ENCODE data around the gene PIGS.

The PIGS gene

GRCh38 chr17:28536532-28537218 is 34.6 kb downstream of the PIGS start:
- no peak for DNase-seq

GRCh38 chr17:28534740-28535375 is 36.5 kb downstream of the PIGS start:
- no peak for TF ChIP-seq CTCF (IDR thresholded peaks at IDR 0.05; ENCODE audit: low read depth, low read length, missing control alignments)

More at GRCh38 chr17:28536532-28537218, 34.6 kb downstream of the PIGS start:
- in situ Hi-C loops (cut with HindIII; ENCODE audit: low pct_ligation_motif_present, low sequenced_read_pairs), result no loop called here
- no peak overlapping the region for H3K4me3 ChIP-seq (ENCODE audit: low read depth, low read length)
- no peak for TF ChIP-seq CTCF (IDR thresholded peaks at IDR 0.05; ENCODE audit: low read depth, low read length, missing control alignments)
- H3K27me3 ChIP-seq (replicated peaks), result no peaks in the 10 kb centered on the region
- H3K27ac ChIP-seq, result no peak overlapping the region
- no peaks in the 10 kb centered on the region for H3K36me3 ChIP-seq (replicated peaks)

GRCh38 chr17:28533091-28533807 is 38.1 kb downstream of the PIGS start:
- H3K27ac ChIP-seq, result no peak overlapping the region
- no peak overlapping the region for H3K4me3 ChIP-seq (ENCODE audit: low read depth, low read length)
- DNase-seq, result no peak
- no peaks in the 10 kb centered on the region for H3K36me3 ChIP-seq (replicated peaks)
- in situ Hi-C loops (cut with HindIII; ENCODE audit: low pct_ligation_motif_present, low sequenced_read_pairs), result no loop called here
- no peaks in the 10 kb centered on the region for H3K27me3 ChIP-seq (replicated peaks)
- TF ChIP-seq CTCF (IDR thresholded peaks at IDR 0.05; ENCODE audit: low read depth, low read length, missing control alignments), result no peak

More at GRCh38 chr17:28534740-28535375, 36.5 kb downstream of the PIGS start:
- Histone ChIP-seq H3K4me3 (ENCODE audit: low read depth, low read length) (no peak overlapping the region), H3K27ac (no peak overlapping the region), H3K36me3 (replicated peaks) (no peaks in the 10 kb centered on the region), H3K27me3 (replicated peaks) (no peaks in the 10 kb centered on the region)
- no peak for DNase-seq
- in situ Hi-C loops (cut with HindIII; ENCODE audit: low pct_ligation_motif_present, low sequenced_read_pairs), result no loop called here

GRCh38 chr17:28532050-28532960 is 39.0 kb downstream of the PIGS start:
- no peak overlapping the region for H3K27ac ChIP-seq
- in situ Hi-C loops (cut with HindIII; ENCODE audit: low pct_ligation_motif_present, low sequenced_read_pairs), result no loop called here
- TF ChIP-seq CTCF (IDR thresholded peaks at IDR 0.05; ENCODE audit: low read depth, low read length, missing control alignments), result no peak

GRCh38 chr17:28530926-28531325 is 40.4 kb downstream of the PIGS start:
- no peak for TF ChIP-seq CTCF (IDR thresholded peaks at IDR 0.05; ENCODE audit: low read depth, low read length, missing control alignments)
- Histone ChIP-seq H3K4me3 (ENCODE audit: low read depth, low read length) (no peak overlapping the region), H3K36me3 (replicated peaks) (no peaks in the 10 kb centered on the region), H3K27me3 (replicated peaks) (no peaks in the 10 kb centered on the region), H3K27ac (no peak overlapping the region)
- no peak for DNase-seq
- in situ Hi-C loops (cut with HindIII; ENCODE audit: low pct_ligation_motif_present, low sequenced_read_pairs), result no loop called here

More at GRCh38 chr17:28532050-28532960, 39.0 kb downstream of the PIGS start:
- no peak for DNase-seq
- H3K27me3 ChIP-seq (replicated peaks), result no peaks in the 10 kb centered on the region
- H3K36me3 ChIP-seq (replicated peaks), result no peaks in the 10 kb centered on the region
- no peak overlapping the region for H3K4me3 ChIP-seq (ENCODE audit: low read depth, low read length)

Measured in brain microvascular endothelial cell (primary cell).